HepG2 (cell line): ENCODE measurements around the gene PRKCB.

Experiments
- CHD2 ChIP-seq: IDR thresholded peaks from 2 replicates; pipeline ENCODE4 v1.6.1; 2011; ENCODE audit warnings: low read depth, low read length, improper control_type of control experiment
- TF ChIP-seq, protein P1 (sequence below): sonication (generic); formaldehyde crosslinking; IDR thresholded peaks from 2 replicates; pipeline ENCODE4 v1.4.0; 2020; ENCODE audit warnings: missing genetic modification reagents

DNA sequence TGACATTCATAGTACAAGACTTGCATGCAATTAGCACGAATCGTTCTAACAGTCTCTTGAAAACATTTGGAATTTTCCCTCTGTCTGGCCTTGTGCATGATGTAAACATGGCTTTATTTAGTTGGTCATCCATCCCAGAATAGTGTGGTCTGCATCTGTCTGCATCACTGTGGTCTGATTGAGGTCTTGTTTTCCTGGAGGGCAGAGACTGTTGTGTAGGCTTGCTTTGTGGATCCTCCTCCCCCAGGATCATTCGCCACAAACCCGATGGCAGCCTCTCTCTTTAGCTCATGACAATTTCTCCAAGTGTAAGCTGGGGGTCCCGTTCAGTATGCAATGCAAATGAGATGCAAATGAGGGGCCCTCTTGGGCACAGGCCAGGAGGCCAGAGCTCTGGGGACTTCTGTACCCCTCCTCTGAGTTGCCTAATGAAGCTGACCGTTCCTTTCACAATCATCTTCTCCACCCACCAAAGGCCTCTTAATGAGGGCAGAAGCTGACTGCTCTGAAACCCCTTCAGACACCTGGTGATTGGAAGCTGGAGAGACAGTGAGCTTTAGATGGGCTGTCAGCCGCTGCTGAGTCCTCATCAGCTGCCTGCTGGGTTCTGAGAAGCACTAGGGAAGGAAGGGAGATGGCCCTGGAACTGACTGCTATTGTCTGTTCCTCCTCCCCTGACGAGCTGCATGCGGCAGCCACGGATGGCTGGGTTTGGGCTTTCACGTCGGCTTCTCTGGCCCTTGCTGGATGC lies 219.1 kb downstream of the PRKCB start:
- no peak for TF ChIP-seq CHD2
- TF ChIP-seq, protein P1, sequence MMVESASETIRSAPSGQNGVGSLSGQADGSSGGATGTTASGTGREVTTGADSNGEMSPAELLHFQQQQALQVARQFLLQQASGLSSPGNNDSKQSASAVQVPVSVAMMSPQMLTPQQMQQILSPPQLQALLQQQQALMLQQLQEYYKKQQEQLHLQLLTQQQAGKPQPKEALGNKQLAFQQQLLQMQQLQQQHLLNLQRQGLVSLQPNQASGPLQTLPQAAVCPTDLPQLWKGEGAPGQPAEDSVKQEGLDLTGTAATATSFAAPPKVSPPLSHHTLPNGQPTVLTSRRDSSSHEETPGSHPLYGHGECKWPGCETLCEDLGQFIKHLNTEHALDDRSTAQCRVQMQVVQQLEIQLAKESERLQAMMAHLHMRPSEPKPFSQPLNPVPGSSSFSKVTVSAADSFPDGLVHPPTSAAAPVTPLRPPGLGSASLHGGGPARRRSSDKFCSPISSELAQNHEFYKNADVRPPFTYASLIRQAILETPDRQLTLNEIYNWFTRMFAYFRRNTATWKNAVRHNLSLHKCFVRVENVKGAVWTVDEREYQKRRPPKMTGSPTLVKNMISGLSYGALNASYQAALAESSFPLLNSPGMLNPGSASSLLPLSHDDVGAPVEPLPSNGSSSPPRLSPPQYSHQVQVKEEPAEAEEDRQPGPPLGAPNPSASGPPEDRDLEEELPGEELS (CRISPR knock-in tag): no peak
